HT-29 (cell line): ENCODE data around the gene ZNF592. TPM values are rescaled to one million over a fixed set of nuclear protein-coding genes. Genes with fewer than 3 reads are reported as not detected.
"Not testable (repeated sequence)": the region's sequence is repeated elsewhere in the genome, so short reads cannot be mapped to it uniquely, and the experiment has no call there.

Source experiments
- DNase-seq: peaks from one replicate; pipeline ENCODE4 v3.0.0-alpha.2; 2015; ENCODE audit warnings: low spot score
- total RNA-seq: library from RNA; depleted of rRNA; stranded (reverse); fragments of >200 nt; shearing (Covaris generic); gene quantifications from 2 replicates; pipeline ENCODE4 v1.2.3, GENCODE V29; 2014

The ZNF592 gene
- total RNA-seq, 1 experiment from 2014 or later = 27.5 TPM

DNA sequence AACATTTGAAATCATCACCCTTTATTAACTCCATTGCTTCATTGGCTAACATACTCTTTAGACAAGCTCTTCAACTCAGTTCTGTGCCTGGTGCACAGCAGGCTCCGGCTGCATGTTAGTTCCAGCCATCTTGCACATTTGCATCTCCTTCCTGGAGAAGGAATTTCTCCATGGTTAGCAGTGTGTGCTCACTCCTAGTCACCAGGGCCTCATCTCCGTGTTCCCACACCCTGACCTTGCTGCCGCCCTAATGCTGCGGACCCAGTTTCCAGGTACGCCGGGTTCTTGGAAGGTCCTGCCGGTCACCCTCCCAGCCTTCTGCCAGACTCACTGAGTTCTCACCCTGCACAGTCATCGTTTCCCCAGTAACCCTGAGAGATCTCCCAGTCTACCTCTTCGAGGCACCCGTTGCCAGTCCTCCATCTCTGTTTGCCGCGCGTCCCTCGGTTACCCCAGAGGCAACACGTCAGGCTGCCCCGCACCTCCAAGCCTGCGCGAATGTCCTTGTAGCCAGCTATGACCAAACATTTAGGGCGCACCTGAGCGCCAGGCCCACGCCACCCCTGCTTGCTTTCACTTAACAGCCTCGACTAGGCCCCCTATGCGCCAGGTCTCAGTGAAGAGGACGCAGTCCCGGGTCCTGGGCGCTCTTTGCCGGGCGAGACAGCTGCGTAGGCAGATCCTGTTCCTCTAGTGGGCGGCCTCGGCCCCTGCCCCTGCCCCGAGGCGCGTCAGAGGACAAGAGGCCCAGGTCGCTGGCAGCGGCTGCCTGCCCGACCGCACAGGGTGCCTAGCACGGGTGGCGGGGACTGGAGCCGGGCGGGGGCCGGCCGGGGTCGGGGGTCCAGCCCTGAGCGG lies 747 bp upstream of the ZNF592 start:
- peak; percentile 83 for DNase-seq

DNA sequence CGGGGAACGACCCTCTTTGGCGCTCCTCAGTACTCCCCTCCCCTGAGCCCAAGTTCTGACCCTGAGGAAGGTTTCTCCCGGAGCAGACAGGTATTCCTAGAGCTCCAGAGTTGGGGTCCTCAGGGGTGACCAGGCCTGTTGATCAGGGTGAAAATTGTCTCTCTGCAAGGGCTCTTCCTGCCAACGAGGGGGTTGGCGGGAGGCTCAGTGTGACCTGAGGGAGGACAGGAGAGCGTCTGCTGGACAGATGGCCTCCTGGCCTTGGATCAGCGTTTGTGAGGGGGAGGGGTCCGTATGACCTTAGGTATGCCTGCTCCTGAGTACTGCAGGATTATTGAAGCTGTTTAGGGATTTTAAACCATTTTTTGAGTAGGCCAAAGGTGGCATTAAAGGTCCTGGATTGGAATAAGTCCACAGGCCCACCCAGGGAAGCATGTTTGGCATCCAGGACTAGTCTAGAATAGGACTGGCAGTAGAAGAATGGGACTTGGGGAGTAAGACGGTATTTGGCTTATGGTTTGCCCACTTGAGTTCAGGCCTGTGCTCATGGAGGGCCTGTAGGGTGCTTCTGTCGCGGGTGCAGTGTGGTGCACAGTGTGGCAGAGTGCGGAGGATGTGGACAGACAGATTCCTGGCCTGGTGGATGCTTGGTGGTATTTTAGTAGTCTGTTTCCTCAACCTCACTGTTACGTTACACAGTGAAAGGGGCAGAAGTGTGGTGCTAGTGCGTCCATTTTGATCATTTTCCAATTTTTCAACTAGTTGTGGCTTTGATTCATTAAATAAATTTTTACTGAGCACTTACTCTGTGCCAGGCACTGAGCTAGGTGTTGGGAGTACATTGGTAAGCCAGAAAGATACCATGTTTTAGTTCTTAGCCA lies 959 bp downstream of the ZNF592 start:
- peak; percentile 64 for DNase-seq

- peak; percentile 20 for DNase-seq
Measured at GRCh38 chr15:84750583-84751092, 2.2 kb downstream of the ZNF592 start.

DNA sequence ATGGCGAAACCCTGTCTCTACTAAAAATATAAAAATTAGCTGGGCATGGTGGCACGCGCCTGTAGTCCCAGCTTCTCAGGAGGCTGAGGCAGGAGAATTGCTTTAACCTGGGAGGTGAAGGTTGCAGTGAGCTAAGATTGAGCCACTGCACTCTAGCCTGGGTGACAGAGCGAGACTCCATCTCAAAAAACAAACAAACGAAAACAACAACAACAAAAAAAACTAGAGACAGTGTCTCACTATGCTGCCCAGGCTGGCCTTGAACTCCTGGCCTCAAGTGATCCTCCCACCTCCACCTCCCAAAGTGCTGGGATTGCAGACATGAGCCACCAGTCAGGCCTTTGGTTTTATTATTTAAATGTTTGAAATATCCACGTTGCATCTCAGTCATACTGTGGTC lies 3.3 kb downstream of the ZNF592 start:
- not testable (repeated sequence) for DNase-seq

- no peak for DNase-seq
Measured at GRCh38 chr15:84752195-84752594, 3.8 kb downstream of the ZNF592 start.

- DNase-seq = no peak
Measured at GRCh38 chr15:84752700-84753099, 4.3 kb downstream of the ZNF592 start.

DNA sequence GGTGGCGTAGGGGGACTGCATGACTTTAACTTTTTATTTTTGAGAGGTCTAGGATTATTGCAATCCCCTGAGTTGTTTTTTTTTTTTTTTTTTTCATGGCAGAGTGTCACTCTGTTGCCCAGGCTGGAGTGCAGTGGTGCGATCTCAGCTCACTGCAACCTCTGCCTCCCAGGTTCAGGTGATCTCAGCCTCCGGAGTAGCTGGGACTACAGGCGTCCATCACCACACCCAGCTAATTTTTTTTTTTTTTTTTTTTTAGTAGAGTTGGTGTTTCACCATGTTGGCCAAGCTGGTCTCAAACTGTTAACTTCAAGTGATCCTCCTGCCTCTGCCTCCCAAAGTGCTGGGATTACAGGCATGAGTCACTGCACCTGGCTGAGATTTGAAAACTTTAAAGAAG lies 6.5 kb downstream of the ZNF592 start:
- not testable (repeated sequence) for DNase-seq

DNA sequence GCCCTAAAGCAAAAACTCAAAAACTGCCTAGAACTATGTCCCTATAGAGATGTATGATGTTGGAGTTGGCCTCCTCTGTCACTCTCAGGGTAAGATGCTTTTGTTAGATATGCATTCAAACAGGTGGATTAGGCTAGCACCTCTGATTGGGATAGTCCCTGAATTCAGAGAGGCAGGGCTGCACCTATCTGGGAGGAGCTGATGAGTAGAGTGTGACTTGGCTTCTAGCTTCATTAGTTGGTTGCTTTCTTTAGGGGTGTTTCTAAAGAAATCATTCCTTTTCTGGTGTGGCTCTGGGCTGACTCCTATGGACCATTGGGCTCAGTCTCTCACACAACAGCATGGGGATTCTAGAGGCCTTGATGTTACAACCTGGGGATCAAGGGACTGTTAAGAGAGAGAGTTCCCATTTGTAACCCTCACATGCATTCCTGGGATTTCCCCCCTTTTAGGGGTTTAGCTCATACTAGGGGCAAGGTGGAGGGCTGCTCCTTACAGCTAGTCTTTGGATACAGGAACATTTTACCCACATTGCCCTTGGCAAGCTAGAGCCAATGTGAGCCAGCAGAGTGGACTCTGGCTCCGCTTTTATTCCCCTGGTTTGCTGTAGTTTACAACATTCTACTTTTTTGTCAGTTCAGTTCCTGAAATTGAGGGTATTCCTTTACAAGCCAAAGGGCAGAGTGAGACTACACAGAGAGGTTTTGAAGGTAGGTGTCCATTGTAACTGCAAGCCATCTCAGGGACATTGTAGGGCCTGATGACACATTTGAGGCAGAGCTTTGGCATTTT lies 7.5 kb downstream of the ZNF592 start:
- no peak for DNase-seq

DNA sequence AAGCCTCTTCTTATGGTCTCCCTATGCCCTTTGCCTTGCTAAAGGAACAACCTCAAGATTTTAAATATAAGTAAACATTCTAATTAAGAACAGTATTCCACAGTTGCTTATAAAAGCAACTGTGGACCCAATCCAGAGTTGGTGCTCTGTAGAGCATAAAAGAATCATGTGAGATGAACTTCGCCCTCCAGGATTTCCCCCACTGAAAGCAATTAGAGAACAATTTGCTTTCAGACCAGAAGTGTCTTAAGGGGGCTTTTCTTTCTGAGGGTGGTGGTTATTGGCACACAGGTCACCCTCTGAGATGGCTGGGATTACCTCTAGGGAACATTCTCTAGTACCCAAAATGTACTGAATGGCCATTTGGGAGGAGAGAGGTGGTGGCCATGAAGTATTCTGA lies 10.6 kb downstream of the ZNF592 start:
- no peak for DNase-seq

- no peak for DNase-seq
Measured at GRCh38 chr15:84760219-84760618, 11.8 kb downstream of the ZNF592 start.

DNA sequence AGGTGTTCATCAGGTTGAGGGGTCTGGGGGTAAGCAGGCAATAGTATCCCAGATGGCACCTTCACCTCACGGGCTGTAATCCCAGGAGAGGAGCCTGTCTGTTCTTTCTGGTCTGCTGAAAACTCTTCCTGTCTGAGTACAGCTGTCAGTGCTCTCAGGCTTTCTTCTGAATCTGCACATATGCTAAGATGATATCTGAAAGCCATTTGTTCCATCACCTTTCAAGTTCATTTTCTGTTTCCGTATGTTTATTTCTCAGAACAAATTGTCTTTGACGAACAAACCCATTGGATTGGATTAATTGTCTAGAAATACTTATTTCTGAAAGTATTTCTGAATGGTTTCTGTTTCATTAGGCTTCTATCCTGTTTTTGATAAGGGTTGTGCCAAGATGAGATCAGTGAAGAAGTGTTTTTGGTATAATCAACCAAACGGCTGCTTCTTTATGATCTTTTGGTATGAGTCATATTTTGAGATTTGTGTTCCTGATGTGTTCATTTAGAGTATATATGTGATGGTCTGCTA lies 13.3 kb downstream of the ZNF592 start:
- no peak for DNase-seq

DNA sequence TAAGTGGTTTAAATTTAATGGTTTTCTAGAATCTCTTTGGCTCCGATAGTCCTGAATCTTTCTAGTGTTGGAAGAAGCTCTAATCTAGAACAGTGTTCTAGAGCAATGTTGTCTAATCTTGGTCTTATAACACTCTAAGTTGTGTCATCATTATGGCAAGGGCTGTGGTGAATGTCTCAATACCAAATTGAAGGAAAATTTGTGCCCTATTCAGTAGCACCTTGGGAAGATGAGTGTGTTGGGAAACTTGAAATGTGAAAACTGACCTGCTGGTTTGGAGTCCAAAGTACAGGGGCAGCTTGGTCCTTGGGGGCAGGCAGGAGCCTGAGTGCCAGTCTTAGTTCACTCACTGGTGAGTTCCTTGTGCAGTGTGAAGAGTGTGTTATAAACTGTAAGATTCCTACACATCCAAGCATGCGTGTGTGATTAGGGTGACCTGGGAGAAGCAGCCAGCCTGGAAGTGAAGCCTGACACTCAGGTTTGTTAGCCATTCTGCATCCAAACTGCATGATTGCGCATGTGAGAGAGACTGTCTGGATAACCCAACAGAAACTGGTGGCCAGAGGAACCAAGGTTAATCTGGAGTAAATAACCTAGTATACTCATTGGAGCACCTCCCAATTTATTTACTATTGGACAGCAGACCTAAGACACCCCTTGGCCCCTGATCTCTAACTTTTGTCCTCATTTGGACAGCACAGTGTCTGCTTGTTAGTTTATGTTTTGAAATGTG lies 14.6 kb downstream of the ZNF592 start:
- no peak for DNase-seq

- no peak for DNase-seq
Measured at GRCh38 chr15:84764585-84764984, 16.2 kb downstream of the ZNF592 start.

DNA sequence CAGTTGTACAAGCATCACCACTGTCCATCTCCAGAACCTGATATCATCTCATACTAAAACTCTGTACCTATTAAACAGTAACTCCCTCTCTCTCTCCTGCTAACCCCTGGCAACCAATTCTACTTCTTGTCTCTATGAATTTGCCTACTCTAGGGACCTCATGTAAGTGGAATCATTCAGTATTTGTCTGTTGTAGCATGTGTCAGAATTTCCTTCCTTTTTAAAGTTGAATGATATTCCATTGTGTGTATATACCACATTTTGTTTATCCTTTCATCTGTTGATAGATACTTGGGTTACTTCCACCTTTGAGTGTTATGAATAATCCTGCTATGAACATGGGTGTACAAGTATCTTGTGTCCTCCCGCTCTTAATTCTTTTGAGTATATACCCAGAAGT lies 16.6 kb downstream of the ZNF592 start:
- no peak for DNase-seq

GRCh38 chr15:84765675-84766074 lies 17.3 kb downstream of the ZNF592 start:
- DNase-seq = no peak

GRCh38 chr15:84766461-84767035 lies 18.2 kb downstream of the ZNF592 start:
- DNase-seq = peak; percentile 33

DNA sequence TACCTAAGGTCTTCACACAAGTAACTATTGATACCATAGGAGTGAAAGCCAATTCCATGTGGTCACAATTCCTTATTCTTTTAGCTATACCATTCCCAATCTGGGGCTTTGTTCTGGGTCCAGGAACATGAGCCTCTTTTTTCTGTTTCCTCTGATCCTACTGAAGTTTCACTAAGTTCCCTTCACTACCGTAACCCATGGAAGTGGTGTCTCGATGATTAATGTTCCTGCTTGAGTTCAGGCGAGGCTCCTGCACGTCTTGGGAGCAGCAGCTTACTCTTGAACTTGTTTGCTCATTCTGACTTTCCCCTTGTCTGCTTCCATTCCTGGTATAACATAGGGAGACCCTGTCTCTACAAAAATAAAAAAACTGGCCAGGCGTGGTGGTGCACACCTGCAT lies 23.6 kb downstream of the ZNF592 start:
- no peak for DNase-seq

- no peak for DNase-seq
Measured at GRCh38 chr15:84772467-84772866, 24.1 kb downstream of the ZNF592 start.

DNA sequence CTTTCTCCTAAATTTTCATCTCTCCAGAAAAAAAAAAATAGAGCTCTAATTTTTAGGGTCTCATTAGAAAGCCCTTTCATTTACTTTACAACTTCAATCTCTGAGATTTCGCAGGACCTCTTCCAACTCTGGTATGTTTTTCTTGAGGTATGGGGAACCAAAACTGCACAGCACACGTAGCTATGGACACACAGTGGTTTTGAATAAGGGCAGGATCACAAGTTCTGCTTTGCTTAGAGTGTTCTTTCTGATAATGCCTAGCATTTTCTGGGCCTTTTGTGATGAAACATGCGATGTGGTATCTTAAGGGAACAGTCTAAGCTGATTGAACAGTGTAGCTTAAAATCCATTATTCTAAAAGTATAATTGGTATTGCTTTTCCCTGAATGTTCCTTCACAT lies 25.3 kb downstream of the ZNF592 start:
- no peak for DNase-seq

GRCh38 chr15:84775867-84776449 lies 27.6 kb downstream of the ZNF592 start:
- DNase-seq = no peak
